Astrocyte (in vitro differentiated cells and primary cell): Measurements from ENCODE around the gene EPOP. TPM values are rescaled to one million over a fixed set of nuclear protein-coding genes. Genes with fewer than 3 reads are reported as not detected.
A peak's percentile ranks its signal among the peaks of the same experiment; 100 is the strongest.

Experiments used
- DNase-seq: peaks from one replicate; pipeline ENCODE4 v3.0.0-alpha.2; 2010; ENCODE audit warnings: low read depth
- FAIRE-seq: peaks from 2 replicates; lab custom pipeline; 2011; peaks lifted over from hg19 to GRCh38; lab: Jason Lieb, UNC
- H2AFZ ChIP-seq: 2 replicates; pipeline ENCODE4 v1.6.0; 2012; ENCODE audit warnings: low read depth, low read length, inconsistent platforms
- H3K27ac ChIP-seq: 2 replicates; pipeline ENCODE4 v1.5.1; 2011; ENCODE audit warnings: low read depth, low read length, inconsistent platforms
- H3K27me3 ChIP-seq: 2 replicates; pipeline ENCODE4 v1.6.0; 2011; ENCODE audit warnings: low read length, inconsistent platforms; ENCODE audit not compliant: insufficient read depth
- H3K36me3 ChIP-seq: 2 replicates; pipeline ENCODE4 v1.5.1; 2011; ENCODE audit warnings: low read length, inconsistent platforms; ENCODE audit not compliant: insufficient read depth
- H3K4me1 ChIP-seq: 2 replicates; pipeline ENCODE4 v1.5.1; 2011; ENCODE audit warnings: low read length, inconsistent platforms; ENCODE audit not compliant: insufficient read depth
- H3K4me2 ChIP-seq: 2 replicates; pipeline ENCODE4 v1.6.0; 2012; ENCODE audit warnings: low read length, inconsistent platforms
- H3K4me3 ChIP-seq: 2 replicates; pipeline ENCODE4 v1.5.1; 2011; ENCODE audit warnings: low read depth, mild to moderate bottlenecking, low read length, inconsistent platforms; ENCODE audit not compliant: insufficient read depth
- H3K79me2 ChIP-seq: 2 replicates; pipeline ENCODE4 v1.6.0; 2012; ENCODE audit warnings: mild to moderate bottlenecking, low read length, inconsistent platforms; ENCODE audit not compliant: insufficient read depth
- H3K9ac ChIP-seq: 2 replicates; pipeline ENCODE4 v1.6.0; 2012; ENCODE audit warnings: mild to moderate bottlenecking, low read length, inconsistent platforms
- H3K9me3 ChIP-seq: 2 replicates; pipeline ENCODE4 v1.5.1; 2012; ENCODE audit warnings: low read depth, mild to moderate bottlenecking, low read length, inconsistent platforms; ENCODE audit not compliant: insufficient read depth
- H4K20me1 ChIP-seq: 2 replicates; pipeline ENCODE4 v1.6.0; 2012; ENCODE audit warnings: low read length, inconsistent platforms; ENCODE audit not compliant: insufficient read depth
- H3K27ac Mint-ChIP-seq: one replicate; pipeline ENCODE4 v1.8.0; 2021; ENCODE audit warnings: mild to moderate bottlenecking, mixed read lengths; ENCODE audit not compliant: unreplicated experiment
- H3K27me3 Mint-ChIP-seq: one replicate; pipeline ENCODE4 v1.8.0; 2021; ENCODE audit warnings: low read depth, mixed read lengths; ENCODE audit not compliant: unreplicated experiment
- H3K36me3 Mint-ChIP-seq: one replicate; pipeline ENCODE4 v1.8.0; 2021; ENCODE audit warnings: low read depth, mixed read lengths; ENCODE audit not compliant: unreplicated experiment
- H3K4me1 Mint-ChIP-seq: one replicate; pipeline ENCODE4 v1.8.0; 2021; ENCODE audit warnings: low read depth, mixed read lengths; ENCODE audit not compliant: unreplicated experiment
- H3K4me3 Mint-ChIP-seq: one replicate; pipeline ENCODE4 v1.8.0; 2021; ENCODE audit warnings: mild to moderate bottlenecking, moderate library complexity, mixed read lengths; ENCODE audit not compliant: unreplicated experiment
- H3K9me3 Mint-ChIP-seq: one replicate; pipeline ENCODE4 v1.8.0; 2021; ENCODE audit warnings: mild to moderate bottlenecking, mixed read lengths; ENCODE audit not compliant: unreplicated experiment
- CTCF ChIP-seq: IDR thresholded peaks from 2 replicates; pipeline ENCODE4 v1.5.1; 2011; ENCODE audit warnings: low read depth, mild to moderate bottlenecking, inconsistent platforms, low read length, moderate library complexity; ENCODE audit not compliant: insufficient read depth
- EZH2 ChIP-seq: IDR thresholded peaks from 2 replicates; pipeline ENCODE4 v1.6.1; 2012; ENCODE audit warnings: mild to moderate bottlenecking, low read length, inconsistent platforms; ENCODE audit not compliant: insufficient read depth
- total RNA-seq: library from RNA; stranded (reverse); gene quantifications from 2 replicates; pipeline ENCODE4 v1.2.1, GENCODE V29; 2021

The EPOP gene
- total RNA-seq, 1 donor from 2014 or later, result 4.1 TPM

GRCh38 chr17:38707678-38708351 is 33.1 kb upstream of the EPOP start:
- Mint-ChIP-seq H3K27ac (no peak overlapping the region), H3K36me3 (peaks cover 18% of the 10 kb centered on the region), H3K27me3 (peaks cover 15% of the 10 kb centered on the region), H3K4me1 (peaks cover 11% of the 10 kb centered on the region), H3K9me3 (peaks cover 5% of the 10 kb centered on the region), H3K4me3 (no peak overlapping the region)
- Histone ChIP-seq H3K9ac (no peak overlapping the region), H3K36me3 (no peaks in the 10 kb centered on the region), H3K4me1 (peaks cover 26% of the 10 kb centered on the region), H3K4me3 (no peak overlapping the region), H3K27me3 (peaks cover 5% of the 10 kb centered on the region), H3K79me2 (peaks cover 14% of the 10 kb centered on the region), H3K4me2 (no peak overlapping the region), H2AFZ (no peak overlapping the region), H3K27ac (no peak overlapping the region), H4K20me1 (peaks cover 40% of the 10 kb centered on the region), H3K9me3 (no peaks in the 10 kb centered on the region)
- no peak for DNase-seq
- TF ChIP-seq CTCF, result no peak
- no peak for TF ChIP-seq EZH2
- no peak for FAIRE-seq

- DNase-seq, result no peak
- Histone ChIP-seq H3K9me3 (no peaks in the 10 kb centered on the region), H3K4me3 (peak overlapping the region; percentile 67), H3K9ac (peak overlapping the region; percentile 63), H3K4me1 (peaks cover 34% of the 10 kb centered on the region), H3K79me2 (peaks cover 14% of the 10 kb centered on the region), H3K4me2 (peak overlapping the region; percentile 93), H3K27me3 (peaks cover 7% of the 10 kb centered on the region), H2AFZ (no peak overlapping the region), H4K20me1 (peaks cover 40% of the 10 kb centered on the region), H3K36me3 (no peaks in the 10 kb centered on the region), H3K27ac (no peak overlapping the region)
- Mint-ChIP-seq H3K4me1 (peaks cover 11% of the 10 kb centered on the region), H3K9me3 (peaks cover 5% of the 10 kb centered on the region), H3K4me3 (peak overlapping the region; percentile 87), H3K27ac (no peak overlapping the region), H3K36me3 (peaks cover 14% of the 10 kb centered on the region), H3K27me3 (peaks cover 15% of the 10 kb centered on the region)
- FAIRE-seq, result no peak
- TF ChIP-seq CTCF (no peak), EZH2 (no peak)
Observed at GRCh38 chr17:38706505-38707216, 31.9 kb upstream of the EPOP start.
